ENCODE measurements around the gene MDK. TPM values are rescaled to one million over a fixed set of nuclear protein-coding genes. Genes with fewer than 3 reads are reported as not detected.

MDK gene
- total RNA-seq, 1 experiment from 2014 or later: 286 TPM

DNA sequence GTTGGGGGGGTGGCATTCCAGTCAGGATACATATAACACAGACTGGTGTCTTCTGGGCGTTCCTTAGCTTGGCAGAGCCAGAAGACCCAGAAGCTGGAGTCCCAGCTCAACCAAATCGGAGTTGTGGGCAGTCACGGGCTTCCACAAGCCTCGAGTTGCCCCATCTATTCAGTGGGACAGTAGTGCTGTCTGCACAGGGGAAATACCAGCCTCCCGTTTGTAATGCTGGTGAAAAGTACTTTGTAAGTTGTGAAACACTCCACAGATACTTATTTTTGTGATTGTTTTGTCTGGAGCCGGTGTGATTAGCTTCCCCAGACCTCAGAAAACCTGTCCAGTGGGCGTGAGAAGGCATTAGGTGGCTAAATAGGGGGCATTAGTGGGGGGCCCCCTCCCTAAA, 20.6 kb upstream of the MDK start:
- Histone ChIP-seq H3K9ac (ENCODE audit: low read length) (no peak overlapping the region), H3K4me1 (ENCODE audit: control insufficient read depth in 1 of 2, insufficient read depth in 2 of 2, low read length in 2 of 2) (peaks cover 20 to 40% of the 10 kb centered on the region in 2 experiments), H4K20me1 (ENCODE audit: insufficient read depth) (no peaks in the 10 kb centered on the region), H3K27ac (ENCODE audit: low read depth, low read length) (no peak overlapping the region; the same call in 1 of the 2 replicates), H2AFZ (ENCODE audit: low read depth, low read length, poor library complexity, severe bottlenecking) (no peak overlapping the region), H3K4me3 (replicated peaks in 1 of 2; ENCODE audit: low read depth in 1 of 2, low read length in 2 of 2) (no peak overlapping the region), H3K27me3 (ENCODE audit: insufficient read depth, low read length) (no peaks in the 10 kb centered on the region), H3K9me2 (ENCODE audit: insufficient read depth) (no peaks in the 10 kb centered on the region), H3K36me3 (ENCODE audit: control insufficient read depth in 1 of 2, insufficient read depth in 2 of 2, low read length in 2 of 2) (no peaks in the 10 kb centered on the region), H3K9me3 (ENCODE audit: control insufficient read depth in 1 of 2, insufficient read depth in 1 of 2, low read depth in 1 of 2, low read length in 2 of 2) (no peaks in the 10 kb centered on the region), H3K4me2 (ENCODE audit: low read length) (no peak overlapping the region), H3K79me2 (ENCODE audit: insufficient read depth, low read length) (peaks cover 69% of the 10 kb centered on the region)
- DNase-seq (ENCODE audit: low read depth, low spot score) (no peak), ATAC-seq (no peak)
- BruUV-seq (replicated peaks): no TSS peak
- intact Hi-C loops (cut with micrococcal nuclease): no loop called here
- ChIA-PET CTCF (interaction anchor here (1.0 to 2.5 kb wide), 4 partner anchors 8 to 112 kb away, joined by 3 to 10 read pairs (median 4); partner anchors contain the start of gene DGKZ), RAD21 (ENCODE audit: low non-redundant PET in 1 of 2, low total read pairs in 2 of 2, uncharacterized antibody in 2 of 2, unreplicated experiment in 2 of 2) (no interaction called here), POLR2A (interaction anchor here (0.6 to 0.8 kb wide), 2 partner anchors 117 to 240 kb away, joined by 3 to 5 read pairs; no protein-coding TSS in a partner anchor)
- TF ChIP-seq ZFX (IDR thresholded peaks at IDR 0.05) (no peak), ELF1 (IDR thresholded peaks at IDR 0.05; ENCODE audit: borderline replicate concordance, low read depth) (no peak), YY1 (IDR thresholded peaks at IDR 0.05; ENCODE audit: extremely low read depth, insufficient replicate concordance, low read depth, low read length) (no peak)
- TF ChIP-seq, protein P1, sequence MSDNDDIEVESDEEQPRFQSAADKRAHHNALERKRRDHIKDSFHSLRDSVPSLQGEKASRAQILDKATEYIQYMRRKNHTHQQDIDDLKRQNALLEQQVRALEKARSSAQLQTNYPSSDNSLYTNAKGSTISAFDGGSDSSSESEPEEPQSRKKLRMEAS (IDR thresholded peaks at IDR 0.05): no peak
- TF ChIP-seq, protein P2, sequence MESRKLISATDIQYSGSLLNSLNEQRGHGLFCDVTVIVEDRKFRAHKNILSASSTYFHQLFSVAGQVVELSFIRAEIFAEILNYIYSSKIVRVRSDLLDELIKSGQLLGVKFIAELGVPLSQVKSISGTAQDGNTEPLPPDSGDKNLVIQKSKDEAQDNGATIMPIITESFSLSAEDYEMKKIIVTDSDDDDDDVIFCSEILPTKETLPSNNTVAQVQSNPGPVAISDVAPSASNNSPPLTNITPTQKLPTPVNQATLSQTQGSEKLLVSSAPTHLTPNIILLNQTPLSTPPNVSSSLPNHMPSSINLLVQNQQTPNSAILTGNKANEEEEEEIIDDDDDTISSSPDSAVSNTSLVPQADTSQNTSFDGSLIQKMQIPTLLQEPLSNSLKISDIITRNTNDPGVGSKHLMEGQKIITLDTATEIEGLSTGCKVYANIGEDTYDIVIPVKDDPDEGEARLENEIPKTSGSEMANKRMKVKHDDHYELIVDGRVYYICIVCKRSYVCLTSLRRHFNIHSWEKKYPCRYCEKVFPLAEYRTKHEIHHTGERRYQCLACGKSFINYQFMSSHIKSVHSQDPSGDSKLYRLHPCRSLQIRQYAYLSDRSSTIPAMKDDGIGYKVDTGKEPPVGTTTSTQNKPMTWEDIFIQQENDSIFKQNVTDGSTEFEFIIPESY (IDR thresholded peaks at IDR 0.05; ENCODE audit: extremely low read depth, insufficient replicate concordance, low read length): no peak
